Breast epithelium (tissue), 3 donors: ENCODE results near the gene C19orf53.

Source experiments
- CTCF ChIP-seq, 3 donors: fragments of 450-650 bp; IDR thresholded peaks; one replicate each; pipeline ENCODE4 v1.5.1; 2016 to 2017; ENCODE audit warnings: antibody characterized with exemption in 3 of 3, mild to moderate bottlenecking in 3 of 3, moderate library complexity in 3 of 3
- POLR2AphosphoS5 ChIP-seq, 3 donors: sonication (generic); formaldehyde crosslinking; IDR thresholded peaks; one replicate each; pipeline ENCODE4 v1.6.1; 2017; ENCODE audit warnings: antibody characterized with exemption in 3 of 3

DNA sequence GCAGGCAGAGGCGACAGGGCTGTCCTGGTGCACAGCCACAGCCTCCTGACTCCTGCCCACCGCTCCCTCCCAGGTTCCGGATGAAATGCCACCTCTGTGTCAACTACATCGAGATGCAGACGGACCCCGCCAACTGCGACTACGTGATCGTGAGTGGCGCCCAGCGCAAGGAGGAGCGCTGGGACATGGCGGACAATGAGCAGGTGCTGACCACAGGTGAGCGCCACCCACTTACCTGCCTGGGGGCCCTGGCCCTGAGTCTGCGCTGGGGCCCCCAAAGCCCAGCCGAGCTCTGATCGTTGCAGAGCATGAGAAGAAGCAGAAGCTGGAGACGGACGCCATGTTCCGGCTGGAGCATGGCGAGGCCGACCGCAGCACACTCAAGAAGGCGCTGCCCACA lies 15.5 kb upstream of the C19orf53 start:
- TF ChIP-seq CTCF (IDR thresholded peaks at IDR 0.05) (no peak), POLR2AphosphoS5 (IDR thresholded peaks at IDR 0.05) (no peak)
